ENCODE results near the gene NDUFV3.
"Not testable (repeated sequence)": the region's sequence is repeated elsewhere in the genome, so short reads cannot be mapped to it uniquely, and the experiment has no call there.

The NDUFV3 gene

DNA sequence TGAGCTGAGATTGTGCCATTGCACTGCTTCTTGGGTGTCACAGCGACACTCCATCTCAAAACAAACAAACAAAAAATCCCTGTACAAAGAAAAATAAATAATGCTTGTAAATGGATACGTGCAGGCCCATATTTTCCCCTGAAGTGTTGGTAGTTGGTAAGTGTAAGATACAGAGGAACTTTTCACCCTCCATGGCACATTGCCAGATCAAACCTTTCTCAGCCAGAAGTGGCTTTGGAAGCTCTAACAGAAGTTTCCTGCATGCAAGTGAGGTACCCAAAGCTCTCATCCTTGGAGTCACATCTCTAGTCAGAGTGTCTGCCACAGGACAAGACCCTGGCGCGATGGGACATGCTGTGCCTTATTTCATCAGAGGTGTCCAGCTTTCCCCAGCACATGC, 7.3 kb downstream of the NDUFV3 start:
- DNase-seq = no peak

DNA sequence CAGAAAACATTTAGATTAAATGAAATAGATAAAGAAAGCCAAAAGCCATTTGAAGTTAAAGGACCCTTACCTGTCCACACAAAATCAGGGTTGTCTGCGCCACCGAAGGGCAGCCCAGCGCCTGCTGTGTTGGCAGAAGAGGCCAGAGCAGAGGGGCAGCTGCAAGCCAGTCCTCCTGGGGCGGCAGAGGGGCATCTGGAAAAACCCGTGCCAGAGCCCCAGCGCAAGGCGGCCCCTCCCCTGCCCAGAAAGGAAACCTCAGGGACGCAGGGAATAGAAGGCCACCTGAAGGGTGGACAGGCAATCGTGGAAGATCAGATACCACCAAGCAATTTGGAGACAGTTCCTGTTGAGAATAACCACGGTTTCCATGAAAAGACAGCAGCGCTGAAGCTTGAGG, 10.7 kb downstream of the NDUFV3 start:
- DNase-seq = no peak

DNA sequence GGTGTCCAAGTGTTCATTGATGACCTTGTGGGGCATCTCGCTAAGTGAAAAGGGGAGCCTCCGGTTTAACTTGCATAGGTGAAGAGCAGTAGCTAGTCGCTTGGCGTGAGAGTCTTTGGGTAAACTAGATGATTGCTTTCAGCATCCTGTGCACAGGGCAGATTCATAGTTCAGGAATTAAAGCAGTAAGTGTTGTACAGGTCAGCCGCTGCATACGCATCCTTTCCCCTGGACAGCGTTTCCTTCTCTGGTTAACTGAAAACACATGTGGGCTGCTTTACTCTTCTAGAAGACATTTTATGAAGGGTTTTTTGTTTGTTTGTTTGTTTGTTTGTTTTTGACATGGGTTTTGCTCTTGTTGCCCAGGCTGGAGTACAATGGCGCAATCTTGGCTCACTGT, 12.1 kb downstream of the NDUFV3 start:
- DNase-seq = no peak

DNA sequence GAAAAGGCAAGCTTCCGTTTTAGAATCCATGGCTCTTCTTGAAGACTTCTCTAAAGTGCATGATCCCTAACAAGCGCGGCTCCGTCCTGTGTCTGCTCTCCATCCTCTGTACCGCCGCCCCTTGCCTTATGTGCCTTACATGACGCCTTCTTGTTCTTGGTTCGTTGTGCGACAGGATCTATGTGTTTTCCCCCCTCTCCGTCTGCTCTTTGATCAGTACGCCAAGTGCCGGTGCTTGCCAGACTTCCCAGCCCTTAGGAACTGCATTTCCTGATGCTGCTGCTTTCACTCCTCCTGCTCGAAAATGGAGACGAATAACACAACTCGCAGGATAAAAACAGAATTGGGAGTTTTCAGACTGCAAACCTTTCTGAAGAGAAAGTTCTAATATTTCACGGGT, 13.1 kb downstream of the NDUFV3 start:
- DNase-seq = no peak

DNA sequence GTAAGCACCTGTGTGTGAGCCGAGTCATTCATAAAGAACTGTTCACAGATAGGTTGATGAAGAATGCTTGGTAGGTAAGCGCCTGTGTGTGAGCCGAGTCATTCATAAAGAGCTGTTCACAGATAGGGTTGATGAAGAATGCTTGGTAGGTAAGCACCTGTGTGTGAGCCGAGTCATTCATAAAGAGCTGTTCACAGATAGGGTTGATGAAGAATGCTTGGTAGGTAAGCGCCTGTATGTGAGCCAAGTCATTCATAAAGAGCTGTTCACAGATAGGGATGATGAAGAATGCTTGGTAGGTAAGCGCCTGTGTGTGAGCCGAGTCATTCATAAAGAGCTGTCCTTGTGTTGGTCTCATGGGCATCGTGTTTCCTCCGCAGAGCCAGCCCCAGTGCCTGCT, 15.4 kb downstream of the NDUFV3 start:
- DNase-seq = not testable (repeated sequence)

DNA sequence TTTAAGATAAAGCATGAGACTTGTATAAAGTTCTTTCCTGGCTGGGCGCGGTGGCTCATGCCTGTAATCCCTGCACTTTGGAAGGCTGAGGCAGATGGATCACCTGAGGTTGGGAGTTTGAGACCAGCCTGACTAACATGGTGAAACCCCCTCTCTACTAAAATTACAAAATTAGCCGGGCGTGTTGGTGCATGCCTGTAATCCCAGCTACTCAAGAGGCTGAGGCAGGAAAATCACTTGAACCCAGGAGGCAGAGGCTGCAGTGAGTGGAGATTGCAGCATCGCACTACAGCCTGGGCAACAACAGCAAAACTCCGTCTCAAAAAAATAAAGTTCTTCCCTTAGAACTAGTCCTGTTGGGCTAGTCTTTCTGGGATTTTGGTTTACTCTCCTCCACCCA, 18.8 kb downstream of the NDUFV3 start:
- DNase-seq = not testable (repeated sequence)

DNA sequence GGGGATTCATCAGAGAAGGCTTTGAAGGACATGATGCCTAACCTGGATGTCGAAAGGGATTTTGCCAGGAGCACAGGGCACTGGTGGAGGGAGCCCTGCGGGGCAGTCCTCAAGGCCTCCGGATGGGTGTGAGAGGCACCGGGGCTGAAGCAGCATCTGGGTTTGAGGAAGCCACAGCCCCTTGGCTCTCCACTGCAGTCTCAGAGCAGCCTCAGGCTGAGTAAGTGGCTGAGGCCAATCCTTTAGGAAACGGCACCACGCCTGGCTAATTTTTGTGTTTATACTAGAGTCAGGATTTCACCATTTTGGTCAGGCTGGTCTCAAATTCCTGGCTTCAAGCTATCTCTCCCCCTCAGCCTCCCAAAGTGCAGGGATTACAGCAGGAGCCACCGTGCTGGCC, 20.4 kb downstream of the NDUFV3 start:
- no peak for DNase-seq

DNA sequence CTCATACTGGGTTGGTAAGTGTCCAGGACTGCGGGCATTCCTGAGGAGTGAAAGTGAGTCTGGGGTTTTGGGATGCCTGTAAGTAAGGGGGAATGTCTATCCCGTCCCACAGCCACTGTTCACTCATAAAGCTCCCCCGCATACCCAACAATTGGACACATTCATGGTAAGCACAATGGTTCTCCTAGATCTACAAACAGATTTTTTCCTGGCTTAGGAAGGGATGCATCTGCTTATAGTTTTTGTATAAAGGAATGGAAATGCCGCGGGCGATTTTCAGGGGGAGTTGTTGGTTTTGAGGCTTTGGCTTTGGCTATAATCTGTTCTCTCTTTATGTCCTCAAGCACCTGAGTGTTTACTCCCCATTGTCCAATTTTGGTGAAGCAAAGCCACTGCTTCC, 25.2 kb downstream of the NDUFV3 start:
- no peak for DNase-seq

DNA sequence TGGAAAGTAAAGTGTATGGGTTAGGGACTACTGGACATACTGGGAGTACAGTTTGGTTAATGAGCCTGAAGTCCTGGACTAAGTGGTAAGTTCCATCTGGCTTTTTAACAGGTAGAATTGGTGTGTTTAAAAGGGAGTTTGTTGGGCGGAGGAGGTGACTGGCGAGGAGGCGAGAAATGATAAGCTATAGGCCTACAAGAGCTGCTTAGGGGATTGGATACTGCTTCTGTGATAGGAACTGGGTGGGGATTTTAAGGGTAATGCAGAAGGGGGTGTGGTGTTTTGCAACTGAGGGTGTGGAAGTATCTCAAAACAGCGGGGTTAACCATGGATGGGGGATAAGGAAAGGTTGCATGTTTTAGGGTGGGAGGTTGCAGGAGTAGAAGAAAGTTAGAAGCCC, 28.8 kb downstream of the NDUFV3 start:
- no peak for DNase-seq

DNA sequence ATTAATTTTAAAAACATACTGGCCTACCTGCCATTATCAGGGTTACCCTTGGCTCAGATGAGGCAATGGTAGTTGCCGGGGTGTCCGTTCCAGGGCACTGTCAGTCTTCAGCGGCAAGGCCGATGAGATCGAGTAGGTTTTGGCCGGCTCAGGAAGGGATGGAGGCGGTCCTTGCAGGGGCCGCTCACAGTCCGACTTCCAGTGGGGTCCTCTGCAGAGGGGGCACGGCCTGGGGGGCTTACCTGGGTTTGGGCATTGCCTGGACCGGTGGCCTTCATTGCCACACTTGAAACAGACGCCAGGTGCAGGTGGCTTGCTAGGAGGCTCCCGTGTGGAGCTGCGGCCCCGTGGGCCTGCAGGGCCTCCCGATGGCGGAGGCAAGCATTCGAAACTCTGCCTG, 29.8 kb downstream of the NDUFV3 start:
- no peak for DNase-seq

DNA sequence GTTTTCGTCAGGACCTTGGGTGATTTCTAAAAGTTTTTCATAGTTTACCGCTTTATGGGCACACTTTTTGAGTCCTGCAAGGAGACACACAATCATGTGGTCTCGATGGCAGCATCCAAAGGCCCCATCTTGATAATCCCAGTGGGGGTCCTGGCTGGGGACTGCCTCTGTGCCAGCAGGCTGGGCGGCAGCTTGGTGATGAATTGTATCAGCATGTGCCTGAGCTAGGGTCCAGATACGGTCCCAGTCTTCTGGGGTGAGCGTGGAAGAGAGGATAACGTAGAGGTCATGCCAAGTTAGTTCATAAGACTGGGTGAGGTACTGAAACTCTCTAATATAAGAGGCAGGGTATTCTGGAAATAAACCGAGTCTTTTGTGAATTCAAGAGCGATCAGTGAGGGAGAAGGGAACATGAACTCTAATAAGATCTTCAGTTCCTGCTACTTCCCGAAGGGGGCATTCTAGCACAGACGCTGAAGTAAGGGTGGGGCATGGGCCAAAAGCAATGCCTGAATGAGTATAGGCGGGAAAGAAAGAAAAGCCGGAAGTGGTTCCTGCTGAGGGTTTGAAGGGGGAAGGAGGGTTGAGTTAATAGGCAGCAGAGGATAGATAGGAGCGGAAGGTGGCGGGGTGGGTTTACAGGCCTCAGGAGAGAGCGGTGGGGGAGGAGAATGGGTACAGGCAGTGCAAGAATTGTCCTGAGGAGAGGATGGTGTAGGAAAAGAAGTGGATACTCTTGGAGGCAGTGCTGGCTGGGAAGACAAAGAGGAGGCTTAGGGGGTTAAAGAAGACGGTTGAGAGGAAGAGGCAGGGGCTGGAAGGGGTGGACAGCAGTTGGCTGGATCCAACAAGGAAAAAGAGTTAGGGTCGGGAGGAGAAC, 30.7 kb downstream of the NDUFV3 start:
- peak in 11 of 14 donors; percentile 19 to 66 (median 51) for DNase-seq

DNA sequence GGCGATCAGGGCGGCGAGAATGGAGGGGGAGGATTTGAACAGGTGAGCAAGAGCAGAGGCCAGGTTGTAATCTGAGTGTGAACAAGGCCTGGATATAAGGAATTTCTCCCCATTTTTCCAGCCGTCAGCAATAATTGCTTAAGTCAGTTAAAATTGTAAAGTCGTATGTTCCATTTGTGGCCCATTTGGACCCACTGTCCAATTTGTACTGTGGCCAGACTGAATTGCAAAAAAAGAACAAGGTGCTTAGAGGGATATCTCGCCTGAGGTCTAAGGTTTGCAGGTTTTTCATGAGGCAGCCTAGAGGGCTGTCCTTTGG, 31.3 kb downstream of the NDUFV3 start:
- no peak for DNase-seq

DNA sequence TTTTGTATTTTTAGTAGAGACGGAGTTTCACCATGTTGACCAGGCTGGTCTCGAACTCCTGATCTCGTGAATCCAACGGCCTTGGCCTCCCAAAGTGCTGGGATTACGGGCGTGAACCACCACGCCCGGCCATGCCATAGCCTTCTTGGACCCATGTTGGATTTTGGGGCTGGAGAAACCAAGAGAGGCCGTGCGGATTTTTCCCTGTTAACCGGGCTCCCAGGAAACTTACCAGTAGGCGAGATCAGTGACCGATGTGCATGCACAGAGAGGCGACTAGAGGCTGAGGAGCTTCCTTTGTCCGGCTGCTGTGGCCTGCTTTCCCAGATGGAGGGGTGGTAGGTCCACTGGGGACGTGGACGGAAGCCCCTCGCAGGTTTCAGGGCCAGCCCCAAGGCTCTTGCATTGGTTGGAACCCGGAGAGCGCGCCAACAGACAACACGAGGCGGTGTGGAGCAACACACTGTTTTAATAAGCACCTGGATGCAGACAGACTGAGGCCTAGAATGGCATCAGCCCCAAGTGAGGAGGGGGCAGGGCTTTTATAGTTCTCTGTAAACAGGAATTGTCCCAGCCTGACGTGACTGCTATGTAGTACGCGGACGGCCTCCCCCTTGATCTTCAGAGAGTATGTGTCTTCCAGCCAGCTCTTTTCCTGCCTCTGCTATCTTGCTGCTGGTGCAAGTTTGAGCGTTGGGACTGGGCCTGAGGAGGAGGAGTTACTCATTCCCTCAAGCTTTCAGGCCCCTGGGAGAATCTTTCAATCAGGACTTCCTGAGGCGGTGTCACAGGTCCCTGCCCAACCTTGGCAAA, 32.2 kb downstream of the NDUFV3 start, which contains the start of gene ERVH48-1:
ERVH48-1 (minus strand) TSS at position 517 of the 813 bp plus-strand sequence. CDS start 6,624 bp downstream, outside the sequence.
- DNase-seq = no peak

DNA sequence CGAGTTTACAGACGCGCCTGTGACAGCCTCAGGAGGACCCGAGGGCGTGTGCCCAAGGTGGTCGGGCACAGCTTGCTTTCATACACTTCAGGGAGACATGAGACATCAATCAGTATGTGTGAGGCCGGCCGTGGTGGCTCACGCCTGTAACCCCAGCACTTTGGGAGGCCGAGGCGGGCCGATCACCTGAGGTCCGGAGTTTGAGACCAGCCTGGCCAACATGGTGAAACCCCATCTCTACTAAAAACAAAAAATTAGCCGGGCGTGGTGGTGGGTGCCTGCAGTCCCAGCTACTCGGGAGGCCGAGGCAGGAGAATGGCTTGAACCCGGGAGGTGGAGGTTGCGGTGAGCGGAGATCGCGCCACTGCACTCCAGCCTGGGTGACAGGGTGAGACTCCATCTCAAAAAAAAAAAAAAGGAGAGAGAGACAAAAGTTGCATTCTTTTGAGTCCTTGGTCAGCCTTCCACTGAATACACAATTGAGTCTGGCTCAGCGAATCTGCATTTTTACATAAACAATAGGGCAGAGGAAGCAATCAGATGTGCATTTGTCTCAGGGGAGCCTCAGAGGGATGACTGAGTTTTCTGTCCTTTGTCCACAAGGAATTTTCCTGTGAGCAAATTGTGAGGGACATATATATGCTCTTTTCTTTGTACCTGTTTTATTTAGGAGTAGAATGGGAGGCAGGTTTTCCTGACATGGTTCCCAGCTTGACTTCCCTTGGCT, 34.5 kb downstream of the NDUFV3 start:
- not testable (repeated sequence) for DNase-seq

DNA sequence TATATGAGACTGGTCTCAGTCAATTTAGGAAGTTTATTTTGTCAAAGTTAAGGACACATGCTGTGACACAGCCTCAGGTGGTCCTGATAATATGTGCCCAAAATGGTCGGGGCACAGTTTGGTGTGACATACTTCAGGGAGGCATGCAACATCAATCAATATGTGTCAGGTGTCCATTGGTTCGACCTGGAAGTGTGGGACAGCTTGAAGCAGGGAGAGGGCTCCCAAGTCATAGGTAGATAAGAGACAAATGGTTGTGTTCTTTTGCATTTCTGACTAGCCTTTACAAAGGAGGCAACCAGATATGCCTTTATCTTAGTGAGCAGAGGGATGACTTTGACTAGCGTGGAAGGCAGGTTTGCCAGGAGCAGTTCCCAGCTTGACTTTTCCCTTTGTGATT, 36.9 kb downstream of the NDUFV3 start:
- DNase-seq = no peak

DNA sequence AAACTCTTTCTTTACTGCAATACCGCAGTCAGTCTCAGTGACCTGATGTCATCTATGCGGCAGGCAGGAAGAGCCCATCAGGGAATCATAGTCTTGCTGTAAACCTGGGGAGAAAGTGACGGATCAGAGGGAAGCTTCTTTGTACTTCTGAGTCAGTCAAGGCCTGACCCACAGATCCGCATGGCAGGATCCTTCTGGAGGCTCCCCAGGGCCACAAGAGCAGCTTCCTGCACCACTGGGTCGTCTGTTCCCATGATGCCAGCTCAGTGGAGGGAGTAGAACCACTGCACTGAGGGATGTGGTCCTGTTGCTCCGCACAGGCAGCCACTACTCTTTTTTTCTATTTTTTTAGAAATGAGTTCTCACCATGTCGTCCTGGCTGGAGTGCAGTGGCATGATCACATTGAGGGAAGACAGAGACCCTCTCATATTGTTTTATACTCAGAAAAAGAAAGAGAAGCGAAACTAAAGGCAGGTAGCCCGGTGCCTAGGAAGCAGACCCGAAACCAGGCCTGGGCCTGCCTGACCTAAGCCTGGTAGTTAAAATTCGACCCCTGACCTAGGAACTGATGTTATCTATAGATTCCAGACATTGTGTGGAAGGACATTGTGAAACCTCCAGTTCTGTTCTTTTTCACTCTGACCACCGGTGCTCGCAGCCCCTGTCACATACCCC, 38.6 kb downstream of the NDUFV3 start:
- DNase-seq = no peak

DNA sequence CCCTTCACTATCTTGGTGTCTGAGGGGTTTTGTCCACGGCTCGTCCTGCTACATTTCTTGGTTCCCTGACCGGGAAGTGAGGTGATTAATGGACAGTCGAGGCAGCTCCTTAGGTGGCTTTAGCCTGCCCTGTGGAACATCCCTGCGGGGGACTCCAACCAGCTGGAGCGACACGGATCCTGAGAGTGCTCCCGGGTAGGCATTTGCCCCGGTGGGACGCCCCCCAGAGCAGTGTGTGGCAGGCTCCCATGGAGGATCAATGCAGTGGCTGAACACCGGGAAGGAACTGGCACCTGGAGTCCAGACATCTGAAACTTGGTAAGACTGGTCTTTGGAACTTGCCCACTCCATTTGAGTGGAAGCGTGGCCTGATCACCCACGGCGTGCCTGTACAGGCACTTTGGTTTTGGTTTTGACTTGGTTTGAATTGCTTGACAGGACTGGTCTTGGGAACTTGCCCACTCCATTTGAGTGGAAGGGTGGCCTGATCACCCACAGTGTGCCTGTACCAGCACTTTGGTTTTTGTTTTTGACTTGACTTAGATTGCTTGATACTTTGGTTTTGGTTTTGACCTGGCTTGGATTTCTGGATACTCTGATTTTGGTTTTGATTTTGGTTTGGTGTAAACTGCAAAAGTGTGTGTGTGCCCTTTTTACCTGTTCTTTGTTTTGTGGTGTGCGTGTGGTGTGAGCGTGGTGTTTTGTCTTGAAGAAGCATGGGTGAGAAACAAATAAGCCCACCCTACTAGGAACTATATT, 39.4 kb downstream of the NDUFV3 start:
- not testable (repeated sequence) for DNase-seq

DNA sequence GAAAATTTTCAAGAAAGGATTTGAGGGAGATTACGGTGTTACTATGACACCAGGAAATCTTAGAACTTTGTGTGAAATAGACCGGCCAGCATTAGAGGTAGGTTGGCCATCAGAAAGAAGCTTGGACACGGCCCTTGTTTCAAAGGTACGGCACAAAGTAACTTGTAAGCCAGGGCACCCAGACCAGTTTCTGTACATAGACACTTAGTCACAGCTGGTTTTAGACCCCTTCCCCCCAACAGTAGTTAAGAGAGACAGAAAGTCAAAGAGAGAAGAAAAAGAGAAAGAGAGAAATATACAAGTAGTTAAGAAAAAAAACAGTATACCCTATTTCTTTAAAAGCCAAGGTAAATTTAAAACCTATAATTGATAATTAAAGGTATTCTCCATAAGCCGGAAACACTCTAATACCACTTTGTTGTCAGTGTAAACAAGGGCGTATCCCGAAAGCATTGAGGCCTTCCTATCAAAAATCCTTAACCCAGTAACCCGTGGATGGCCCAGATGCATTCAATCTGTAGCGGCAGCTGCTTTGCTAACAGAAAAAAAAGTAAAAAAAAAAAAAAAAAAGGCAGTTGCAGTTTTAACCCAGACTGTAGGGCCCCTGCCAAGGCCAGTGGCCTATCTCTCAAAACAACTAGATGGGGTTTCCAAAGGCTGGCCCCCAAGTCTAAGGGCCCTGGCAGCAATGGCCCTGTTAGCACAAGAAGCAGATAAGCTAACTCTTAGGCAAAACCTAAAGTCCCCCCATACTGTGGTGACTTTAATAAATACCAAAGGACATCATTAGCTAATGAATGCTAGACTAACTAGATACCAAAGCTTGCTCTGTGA, 40.2 kb downstream of the NDUFV3 start:
- not testable (repeated sequence) for DNase-seq

DNA sequence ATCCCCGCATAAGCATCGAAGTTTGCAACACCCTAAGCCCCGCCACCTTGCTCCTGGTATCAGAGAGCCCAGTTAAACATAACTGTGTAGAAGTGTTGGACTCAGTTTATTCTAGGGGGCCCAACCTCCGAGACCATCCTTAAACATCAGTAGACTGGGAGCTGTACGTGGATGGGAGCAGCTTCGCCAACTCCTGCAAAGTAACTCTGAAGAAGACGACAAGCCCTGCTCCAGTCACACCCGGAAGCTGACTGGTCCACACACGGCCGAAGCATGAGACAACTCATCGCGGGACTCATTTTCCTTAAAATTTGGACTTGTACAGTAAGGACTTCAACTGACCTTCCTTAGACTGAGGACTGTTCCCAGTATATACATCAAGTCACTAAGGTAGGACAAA, 40.9 kb downstream of the NDUFV3 start:
- not testable (repeated sequence) for DNase-seq

DNA sequence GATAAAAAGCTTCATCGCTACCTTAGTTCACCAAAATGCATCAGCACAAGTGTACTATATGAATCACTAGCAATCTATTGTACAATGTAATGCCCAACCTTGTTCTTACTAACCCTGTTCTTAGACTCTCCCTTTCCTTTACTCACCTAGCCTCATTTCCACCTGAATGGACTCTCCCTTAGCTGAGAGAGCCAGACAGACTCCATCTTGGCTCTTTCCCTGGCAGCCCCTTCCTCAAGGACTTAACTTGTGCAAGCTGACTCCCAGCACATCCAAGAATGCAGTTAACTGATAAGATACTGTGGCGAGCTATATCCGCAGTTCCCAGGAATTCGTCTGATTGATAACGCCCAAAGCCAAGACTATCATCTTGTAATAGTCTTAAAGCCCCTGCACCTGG, 43.3 kb downstream of the NDUFV3 start:
- not testable (repeated sequence) for DNase-seq
